Liver (tissue), 9 donors: Measurements from ENCODE around the gene OR2C3. TPM values are rescaled to one million over a fixed set of nuclear protein-coding genes. Genes with fewer than 3 reads are reported as not detected.
"Not testable (repeated sequence)": the region's sequence is repeated elsewhere in the genome, so short reads cannot be mapped to it uniquely, and the experiment has no call there.

Experiments
- DNase-seq: peaks from one replicate; pipeline ENCODE4 v3.0.0-alpha.2; 2017; ENCODE audit warnings: low spot score
- H3K27ac ChIP-seq, 2 donors: one replicate each; pipeline ENCODE4 v1.7.0; 2013; ENCODE audit warnings: inconsistent platforms in 2 of 2, low read length in 2 of 2, control low read depth in 1 of 2, low read depth in 1 of 2, mild to moderate bottlenecking in 1 of 2
- H3K27me3 ChIP-seq, 4 donors: one replicate each; pipeline versions ENCODE4 v1.6.1 to v1.7.0; 2013; ENCODE audit warnings: low read length in 3 of 4, inconsistent platforms in 1 of 4, mild to moderate bottlenecking in 1 of 4, moderate library complexity in 1 of 4; ENCODE audit not compliant: control insufficient read depth in 4 of 4, insufficient read depth in 4 of 4
- H3K36me3 ChIP-seq, 4 donors: one replicate each; pipeline versions ENCODE4 v1.6.1 to v1.7.0; 2013; ENCODE audit warnings: low read length in 3 of 4, mild to moderate bottlenecking in 3 of 4, low read depth in 1 of 4, moderate library complexity in 1 of 4; ENCODE audit not compliant: control insufficient read depth in 4 of 4, insufficient read depth in 3 of 4
- H3K4me1 ChIP-seq, 4 donors: one replicate each; pipeline versions ENCODE4 v1.6.1 to v1.7.0; 2013; ENCODE audit warnings: low read length in 3 of 4, mild to moderate bottlenecking in 3 of 4, moderate library complexity in 1 of 4; ENCODE audit not compliant: control insufficient read depth in 4 of 4, insufficient read depth in 4 of 4
- H3K4me3 ChIP-seq, 3 donors: one replicate each; pipeline versions ENCODE4 v1.6.1 to v1.7.0; 2013; ENCODE audit warnings: low read length in 3 of 3, control low read depth in 1 of 3, low read depth in 1 of 3, mild to moderate bottlenecking in 1 of 3
- H3K9ac ChIP-seq, 2 donors: one replicate each; pipeline ENCODE4 v1.7.0; 2013; ENCODE audit warnings: low read length in 2 of 2, mild to moderate bottlenecking in 2 of 2, moderate library complexity in 2 of 2, control low read depth in 1 of 2, low read depth in 1 of 2
- H3K9me3 ChIP-seq, 4 donors: one replicate each; pipeline versions ENCODE4 v1.6.1 to v1.7.0; 2013; ENCODE audit warnings: low read length in 3 of 4; ENCODE audit not compliant: control insufficient read depth in 4 of 4
- EGR1 ChIP-seq, 2 donors: IDR thresholded peaks; 2 replicates each; pipeline ENCODE4 v1.6.1; 2016 to 2018; ENCODE audit warnings: antibody characterized with exemption in 2 of 2, low read depth in 2 of 2
- FOXA2 ChIP-seq: IDR thresholded peaks from 2 replicates; pipeline ENCODE4 v1.6.1; 2016; ENCODE audit warnings: antibody characterized with exemption
- GABPA ChIP-seq, 2 donors: IDR thresholded peaks in 1 of 2; conservative IDR thresholded peaks in 1 of 2; 2 replicates each; pipeline ENCODE4 v1.6.1; 2016; ENCODE audit warnings: antibody characterized with exemption in 2 of 2, mild to moderate bottlenecking in 1 of 2, moderate library complexity in 1 of 2
- HNF4G ChIP-seq: IDR thresholded peaks from 2 replicates; pipeline ENCODE4 v1.6.1; 2016; ENCODE audit warnings: antibody characterized with exemption
- MAX ChIP-seq: IDR thresholded peaks from 2 replicates; pipeline ENCODE4 v1.6.1; 2016; ENCODE audit warnings: antibody characterized with exemption
- REST ChIP-seq: IDR thresholded peaks from 2 replicates; pipeline ENCODE4 v1.6.1; 2016; ENCODE audit warnings: antibody characterized with exemption, mild to moderate bottlenecking
- RXRA ChIP-seq, 2 donors: IDR thresholded peaks; 2 replicates each; pipeline ENCODE4 v1.6.1; 2017 to 2018; ENCODE audit warnings: antibody characterized with exemption in 2 of 2, mild to moderate bottlenecking in 1 of 2
- SP1 ChIP-seq: IDR thresholded peaks from 2 replicates; pipeline ENCODE4 v1.6.1; 2018; ENCODE audit warnings: antibody characterized with exemption, mild to moderate bottlenecking
- TAF1 ChIP-seq: conservative IDR thresholded peaks from 2 replicates; pipeline ENCODE4 v1.6.1; 2016; ENCODE audit warnings: antibody characterized with exemption, mild to moderate bottlenecking
- WGBS: extraction: QIAGEN DNeasy Blood & Tissue Kit; methylation state at CpG from one replicate; pipeline ENCODE4 v1.1.7; 2013; 5-methylcytosine and 5-hydroxymethylcytosine counted together
- polyA plus RNA-seq, 2 donors: library from polyadenylated mRNA; stranded (reverse) in 1 of 2; unstranded in 1 of 2; fragments of 200-250 nt in 1 of 2; fragments of >200 nt in 1 of 2; fragmentation: Nextera tagmentation in 1 of 2; extraction: Ambion mirVana in 1 of 2; gene quantifications; one replicate each; pipeline versions ENCODE4 v1.2.1 to v1.2.3, GENCODE V29; 2013 to 2015
- total RNA-seq, 2 donors: library from RNA; depleted of rRNA; stranded (reverse); fragments of >200 nt; gene quantifications; one replicate each; pipeline ENCODE4 v1.2.3, GENCODE V29; 2014
- donor health status: healthy.
- donor health status: healthy.
- donor health status: healthy.
- donor health status: healthy.
- donor health status: healthy.

The OR2C3 gene
- total and polyA plus RNA-seq, 4 donors = 0.05 TPM; not detected in 3

GRCh38 chr1:247476328-247477058, 59.7 kb downstream of the OR2C3 start:
- not testable (repeated sequence) for H3K36me3 ChIP-seq, H3K4me1 ChIP-seq, DNase-seq, H3K9ac ChIP-seq, H3K27ac ChIP-seq, H3K4me3 ChIP-seq, H3K9me3 ChIP-seq, H3K27me3 ChIP-seq
- 77% methylated on average over 6 of the region's 6 CpGs for WGBS

GRCh38 chr1:247475793-247476192, 60.4 kb downstream of the OR2C3 start:
- Histone ChIP-seq H3K9me3 (no peaks in the 10 kb centered on the region), H3K4me3 (no peak overlapping the region), H3K27ac (no peak overlapping the region), H3K4me1 (no peaks in the 10 kb centered on the region), H3K9ac (no peak overlapping the region), H3K36me3 (no peaks in the 10 kb centered on the region), H3K27me3 (peaks cover 0 to 3% (median 0%) of the 10 kb centered on the region in 4 donors)
- DNase-seq = no peak
- 83% methylated on average over 2 of the region's 2 CpGs for WGBS
- no peak for TF ChIP-seq REST
- no peak for TF ChIP-seq EGR1 (IDR thresholded peaks at IDR 0.05; ENCODE audit: low read depth in 2 of 2)
- TF ChIP-seq MAX = no peak
- no peak for TF ChIP-seq FOXA2
- no peak for TF ChIP-seq SP1
- no peak for TF ChIP-seq HNF4G
- TF ChIP-seq RXRA (IDR thresholded peaks at IDR 0.05) = no peak
- TF ChIP-seq GABPA (IDR thresholded peaks at IDR 0.05 in 1 of 2, conservative IDR thresholded peaks at IDR 0.05 in 1 of 2) = no peak
- no peak for TF ChIP-seq TAF1

Other genes starting within 250 kb of the OR2C3 start
- gene ZNF496, start 204.6 kb downstream of the OR2C3 start, total RNA-seq = 1 to 10 TPM; 5.9 to 7.5 TPM
- gene ZNF496, start 204.6 kb downstream of the OR2C3 start, polyA plus RNA-seq = 1 to 10 TPM in 1 of 2 donors, under 1 TPM in 1; 0.93 to 3.4 TPM
- gene NLRP3, start 120.3 kb downstream of the OR2C3 start, total RNA-seq = 1 to 10 TPM in 1 of 2 donors, under 1 TPM in 1; 0.84 to 1.9 TPM
- gene NLRP3, start 120.3 kb downstream of the OR2C3 start, polyA plus RNA-seq = under 1 TPM; 0.28 to 0.39 TPM
- gene OR2B11, start 78.3 kb downstream of the OR2C3 start, total RNA-seq = not detected
- not detected for gene OR2B11, start 78.3 kb downstream of the OR2C3 start, polyA plus RNA-seq
- gene GCSAML, start 12.7 kb upstream of the OR2C3 start, total RNA-seq = 1 to 10 TPM in 1 of 2 donors, not detected in 1; 1.8 TPM
- under 1 TPM in 1 of 2 donors, not detected in 1; 0.03 TPM for gene GCSAML, start 12.7 kb upstream of the OR2C3 start, polyA plus RNA-seq
- not detected for gene OR2G2, start 51.9 kb upstream of the OR2C3 start, total RNA-seq
- not detected for gene OR2G2, start 51.9 kb upstream of the OR2C3 start, polyA plus RNA-seq
- gene OR2G3, start 69.1 kb upstream of the OR2C3 start, total RNA-seq = not detected
- not detected for gene OR2G3, start 69.1 kb upstream of the OR2C3 start, polyA plus RNA-seq
- not detected for gene OR13G1, start 143.3 kb upstream of the OR2C3 start, total RNA-seq
- not detected for gene OR13G1, start 143.3 kb upstream of the OR2C3 start, polyA plus RNA-seq
- gene OR6F1, start 180.2 kb upstream of the OR2C3 start, total RNA-seq = not detected
- gene OR6F1, start 180.2 kb upstream of the OR2C3 start, polyA plus RNA-seq = not detected
- gene OR14K1, start 202.2 kb upstream of the OR2C3 start, total RNA-seq = not detected
- gene OR14K1, start 202.2 kb upstream of the OR2C3 start, polyA plus RNA-seq = not detected
- gene OR14A2, start 211.7 kb upstream of the OR2C3 start, total RNA-seq = not detected
- gene OR14A2, start 211.7 kb upstream of the OR2C3 start, polyA plus RNA-seq = not detected
- gene OR1C1, start 224.1 kb upstream of the OR2C3 start, total RNA-seq = not detected
- not detected for gene OR1C1, start 224.1 kb upstream of the OR2C3 start, polyA plus RNA-seq